Tibial nerve (tissue), 4 donors: ENCODE measurements around the gene AGR3. TPM values are rescaled to one million over a fixed set of nuclear protein-coding genes. Genes with fewer than 3 reads are reported as not detected.

Experiments
- DNase-seq, 2 donors: peaks; one replicate each; pipeline ENCODE4 v3.0.0-alpha.2; 2019; ENCODE audit warnings: low spot score in 2 of 2
- H3K27ac ChIP-seq, 4 donors: fragments of 200-600 bp; sonication (generic) in 3 of 4; one replicate each; pipeline ENCODE4 v1.5.1; 2017 to 2019; ENCODE audit warnings: mild to moderate bottlenecking in 1 of 4
- H3K27me3 ChIP-seq, 2 donors: fragments of 200-600 bp; sonication (generic) in 1 of 2; one replicate each; pipeline versions ENCODE4 v1.5.1 to v1.6.0; 2017 to 2019
- H3K36me3 ChIP-seq, 3 donors: fragments of 200-600 bp; sonication (generic); one replicate each; pipeline ENCODE4 v1.5.1; 2018 to 2019
- H3K4me1 ChIP-seq, 4 donors: fragments of 200-600 bp; sonication (generic) in 3 of 4; one replicate each; pipeline ENCODE4 v1.5.1; 2017 to 2019
- H3K4me3 ChIP-seq, 4 donors: fragments of 200-600 bp; sonication (generic) in 3 of 4; one replicate each; pipeline ENCODE4 v1.5.1; 2017 to 2019; ENCODE audit warnings: mild to moderate bottlenecking in 1 of 4, moderate library complexity in 1 of 4
- H3K9me3 ChIP-seq, 4 donors: fragments of 200-600 bp; sonication (generic) in 3 of 4; one replicate each; pipeline ENCODE4 v1.5.1; 2017 to 2019
- CTCF ChIP-seq, 5 experiments: fragments of 200-600 bp in 3 of 5; fragments of 450-650 bp in 2 of 5; sonication (generic) in 3 of 5; IDR thresholded peaks; one replicate each; pipeline ENCODE4 v1.5.1; 2016 to 2019; ENCODE audit warnings: antibody characterized with exemption in 5 of 5, mild to moderate bottlenecking in 3 of 5, moderate library complexity in 2 of 5
- EP300 ChIP-seq, 2 donors: sonication (generic); formaldehyde crosslinking; IDR thresholded peaks; one replicate each; pipeline ENCODE4 v1.6.1; 2017; ENCODE audit warnings: antibody characterized with exemption in 2 of 2, mild to moderate bottlenecking in 1 of 2
- POLR2A ChIP-seq, 2 donors: fragments of 450-650 bp; IDR thresholded peaks; one replicate each; pipeline ENCODE4 v1.6.1; 2017; ENCODE audit warnings: antibody characterized with exemption in 2 of 2, mild to moderate bottlenecking in 2 of 2, moderate library complexity in 2 of 2
- WGBS, 2 donors: methylation state at CpG; one replicate each; pipeline ENCODE4 v1.1.5; 2018; 5-methylcytosine and 5-hydroxymethylcytosine counted together
- total RNA-seq, 4 donors: library from RNA; depleted of rRNA; stranded (reverse); fragments of >200 nt; gene quantifications; one replicate each; pipeline ENCODE4 v1.1.0, GENCODE V29; 2016

AGR3 gene
- total RNA-seq, 4 donors from 2014 or later, result not detected

- no peaks in the 10 kb centered on the region for H3K36me3 ChIP-seq
- H3K27ac ChIP-seq, result no peak overlapping the region
- WGBS, 2 donors, result 41 to 49% methylated on average over 2 of the region's 2 CpGs
- H3K27me3 ChIP-seq, result no peaks in the 10 kb centered on the region
- TF ChIP-seq EP300 (IDR thresholded peaks at IDR 0.05) (peak in 1 of 2 donors; percentile 35), CTCF (IDR thresholded peaks at IDR 0.05) (no peak)
- DNase-seq, result no peak
- H3K9me3 ChIP-seq, result peaks cover 0 to 6% (median 0%) of the 10 kb centered on the region in 4 donors
- H3K4me3 ChIP-seq, result no peak overlapping the region
- H3K4me1 ChIP-seq, result no peaks in the 10 kb centered on the region
These were observed 30.0 kb downstream of the AGR3 start for GRCh38 chr7:16851829-16852228.

- no peaks in the 10 kb centered on the region for H3K27me3 ChIP-seq
- peaks cover 0 to 6% (median 0%) of the 10 kb centered on the region in 4 donors for H3K9me3 ChIP-seq
- peak overlapping the region in 1 of 4 donors; percentile 23 for H3K4me3 ChIP-seq
- H3K27ac ChIP-seq, result no peak overlapping the region
- H3K36me3 ChIP-seq, result no peaks in the 10 kb centered on the region
- 66 to 89% methylated on average over 44 of the region's 44 CpGs for WGBS, 2 donors
- no peak for DNase-seq
- H3K4me1 ChIP-seq, result peaks cover 0 to 7% (median 0%) of the 10 kb centered on the region in 4 donors
- no peak for TF ChIP-seq CTCF (IDR thresholded peaks at IDR 0.05)
- no peak for TF ChIP-seq POLR2A (IDR thresholded peaks at IDR 0.05)
- no peak for TF ChIP-seq EP300 (IDR thresholded peaks at IDR 0.05)
These were observed 30.9 kb downstream of the AGR3 start for GRCh38 chr7:16850614-16851466.

GRCh38 chr7:16849296-16850148 is 32.3 kb downstream of the AGR3 start:
- no peak for DNase-seq
- no peaks in the 10 kb centered on the region for H3K27me3 ChIP-seq
- TF ChIP-seq EP300 (IDR thresholded peaks at IDR 0.05) (no peak), POLR2A (IDR thresholded peaks at IDR 0.05) (no peak), CTCF (IDR thresholded peaks at IDR 0.05) (no peak)
- no peaks in the 10 kb centered on the region for H3K36me3 ChIP-seq
- peaks cover 0 to 7% (median 0%) of the 10 kb centered on the region in 4 donors for H3K4me1 ChIP-seq
- peaks cover 0 to 6% (median 0%) of the 10 kb centered on the region in 4 donors for H3K9me3 ChIP-seq
- H3K27ac ChIP-seq, result no peak overlapping the region
- WGBS, 2 donors, result 90 to 92% methylated on average over 12 of the region's 12 CpGs
- H3K4me3 ChIP-seq, result no peak overlapping the region

GRCh38 chr7:16847381-16847860 is 34.4 kb downstream of the AGR3 start:
- WGBS, 2 donors, result 70 to 74% methylated on average over 6 of the region's 6 CpGs
- Histone ChIP-seq H3K27me3 (no peaks in the 10 kb centered on the region), H3K4me1 (peaks cover 0 to 7% (median 0%) of the 10 kb centered on the region in 4 donors), H3K9me3 (peaks cover 0 to 6% (median 0%) of the 10 kb centered on the region in 4 donors), H3K36me3 (no peaks in the 10 kb centered on the region), H3K4me3 (no peak overlapping the region), H3K27ac (no peak overlapping the region)
- no peak for TF ChIP-seq CTCF (IDR thresholded peaks at IDR 0.05)
- no peak for TF ChIP-seq POLR2A (IDR thresholded peaks at IDR 0.05)
- TF ChIP-seq EP300 (IDR thresholded peaks at IDR 0.05), result no peak
- no peak for DNase-seq
